Suprapubic skin (tissue), 4 donors: ENCODE results near the gene AWAT2. TPM values are rescaled to one million over a fixed set of nuclear protein-coding genes. Genes with fewer than 3 reads are reported as not detected.

Experiments
- DNase-seq, 2 donors: peaks; one replicate each; pipeline ENCODE4 v3.0.0-alpha.2; 2019; ENCODE audit warnings: low spot score in 2 of 2
- H3K27ac ChIP-seq: fragments of 200-600 bp; sonication (generic); one replicate; pipeline ENCODE4 v1.5.1; 2019
- H3K27me3 ChIP-seq: fragments of 200-600 bp; sonication (generic); one replicate; pipeline ENCODE4 v1.5.1; 2019
- H3K36me3 ChIP-seq: fragments of 200-600 bp; sonication (generic); one replicate; pipeline ENCODE4 v1.5.1; 2019
- H3K4me1 ChIP-seq: fragments of 200-600 bp; sonication (generic); one replicate; pipeline ENCODE4 v1.5.1; 2019
- H3K4me3 ChIP-seq: fragments of 200-600 bp; sonication (generic); one replicate; pipeline ENCODE4 v1.5.1; 2019; ENCODE audit warnings: mild to moderate bottlenecking
- H3K9me3 ChIP-seq: fragments of 200-600 bp; sonication (generic); one replicate; pipeline ENCODE4 v1.5.1; 2019
- EP300 ChIP-seq: sonication (generic); formaldehyde crosslinking; IDR thresholded peaks from one replicate; pipeline ENCODE4 v1.6.1; 2017; ENCODE audit warnings: antibody characterized with exemption
- POLR2A ChIP-seq, 2 donors: fragments of 450-650 bp; IDR thresholded peaks; one replicate each; pipeline ENCODE4 v1.6.1; 2017; ENCODE audit warnings: antibody characterized with exemption in 2 of 2, mild to moderate bottlenecking in 2 of 2, moderate library complexity in 2 of 2
- POLR2AphosphoS5 ChIP-seq, 3 donors: sonication (generic); formaldehyde crosslinking; IDR thresholded peaks; one replicate each; pipeline ENCODE4 v1.6.1; 2017; ENCODE audit warnings: antibody characterized with exemption in 3 of 3
- WGBS: methylation state at CpG from one replicate; pipeline ENCODE4 v1.1.5; 2018; 5-methylcytosine and 5-hydroxymethylcytosine counted together
- total RNA-seq, 4 donors: library from RNA; depleted of rRNA; stranded (reverse); fragments of >200 nt; gene quantifications; one replicate each; pipeline ENCODE4 v1.1.0, GENCODE V29; 2016
- TF ChIP-seq, protein P1 (sequence below), 2 donors: fragments of 200-600 bp in 1 of 2; fragments of 450-650 bp in 1 of 2; sonication (generic) in 1 of 2; IDR thresholded peaks; one replicate each; pipeline ENCODE4 v1.5.1; 2016 to 2019; ENCODE audit warnings: antibody characterized with exemption in 2 of 2, mild to moderate bottlenecking in 1 of 2, moderate library complexity in 1 of 2

Gene AWAT2
- total RNA-seq, 4 donors from 2014 or later, result 4.7 to 23.0 (median 12.4) TPM

DNA sequence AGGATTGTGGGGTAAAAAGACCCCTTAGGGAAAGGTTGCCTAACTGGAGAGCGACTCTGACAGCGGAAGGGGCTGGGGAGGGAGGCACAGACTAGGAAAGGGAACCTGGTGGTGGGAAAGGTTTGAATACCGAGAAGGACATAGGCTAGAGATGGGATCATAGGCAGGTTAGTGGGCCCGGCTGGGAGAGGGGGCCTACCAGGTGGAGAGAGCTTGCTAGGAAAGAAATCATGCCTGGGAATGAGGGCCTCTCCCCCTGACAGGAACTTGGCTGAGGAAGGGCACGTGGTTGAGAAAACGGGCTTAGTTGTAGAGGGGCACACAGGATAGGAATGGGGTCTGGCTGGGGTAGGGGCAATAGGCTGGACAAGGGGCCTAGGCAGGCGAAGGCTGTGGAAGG lies 16.9 kb upstream of the AWAT2 start:
- WGBS, result 80% methylated on average over 7 of the region's 7 CpGs
- DNase-seq, result no peak
- H3K9me3 ChIP-seq, result no peaks in the 10 kb centered on the region
- TF ChIP-seq POLR2A (IDR thresholded peaks at IDR 0.05), result no peak
- no peak for TF ChIP-seq EP300
- TF ChIP-seq POLR2AphosphoS5 (IDR thresholded peaks at IDR 0.05), result no peak
- TF ChIP-seq, protein P1, sequence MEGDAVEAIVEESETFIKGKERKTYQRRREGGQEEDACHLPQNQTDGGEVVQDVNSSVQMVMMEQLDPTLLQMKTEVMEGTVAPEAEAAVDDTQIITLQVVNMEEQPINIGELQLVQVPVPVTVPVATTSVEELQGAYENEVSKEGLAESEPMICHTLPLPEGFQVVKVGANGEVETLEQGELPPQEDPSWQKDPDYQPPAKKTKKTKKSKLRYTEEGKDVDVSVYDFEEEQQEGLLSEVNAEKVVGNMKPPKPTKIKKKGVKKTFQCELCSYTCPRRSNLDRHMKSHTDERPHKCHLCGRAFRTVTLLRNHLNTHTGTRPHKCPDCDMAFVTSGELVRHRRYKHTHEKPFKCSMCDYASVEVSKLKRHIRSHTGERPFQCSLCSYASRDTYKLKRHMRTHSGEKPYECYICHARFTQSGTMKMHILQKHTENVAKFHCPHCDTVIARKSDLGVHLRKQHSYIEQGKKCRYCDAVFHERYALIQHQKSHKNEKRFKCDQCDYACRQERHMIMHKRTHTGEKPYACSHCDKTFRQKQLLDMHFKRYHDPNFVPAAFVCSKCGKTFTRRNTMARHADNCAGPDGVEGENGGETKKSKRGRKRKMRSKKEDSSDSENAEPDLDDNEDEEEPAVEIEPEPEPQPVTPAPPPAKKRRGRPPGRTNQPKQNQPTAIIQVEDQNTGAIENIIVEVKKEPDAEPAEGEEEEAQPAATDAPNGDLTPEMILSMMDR (IDR thresholded peaks at IDR 0.05), result no peak
- no peak overlapping the region for H3K4me3 ChIP-seq
- no peak overlapping the region for H3K27ac ChIP-seq
- H3K27me3 ChIP-seq, result no peaks in the 10 kb centered on the region
- no peaks in the 10 kb centered on the region for H3K4me1 ChIP-seq
- H3K36me3 ChIP-seq, result no peaks in the 10 kb centered on the region

DNA sequence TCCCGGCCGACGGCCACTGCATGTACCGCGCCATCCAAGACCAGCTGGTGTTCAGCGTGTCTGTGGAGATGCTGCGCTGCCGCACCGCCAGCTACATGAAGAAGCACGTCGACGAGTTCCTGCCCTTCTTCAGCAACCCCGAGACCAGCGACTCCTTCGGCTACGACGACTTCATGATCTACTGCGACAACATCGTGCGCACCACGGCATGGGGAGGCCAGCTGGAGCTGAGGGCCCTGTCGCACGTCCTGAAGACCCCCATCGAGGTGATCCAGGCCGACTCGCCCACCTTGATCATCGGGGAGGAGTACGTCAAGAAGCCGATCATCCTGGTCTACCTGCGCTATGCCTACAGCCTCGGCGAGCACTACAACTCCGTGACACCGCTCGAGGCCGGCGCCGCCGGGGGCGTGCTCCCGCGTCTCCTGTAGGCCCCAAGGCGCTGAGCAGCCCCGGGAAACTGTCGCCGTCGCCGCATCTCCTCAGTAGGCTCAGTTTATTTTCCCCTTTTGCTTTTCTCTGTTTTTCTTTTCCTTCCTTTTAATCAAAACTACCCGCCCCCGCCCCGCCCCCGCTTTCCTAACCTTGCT lies 13.3 kb upstream of the AWAT2 start:
- Histone ChIP-seq H3K4me1 (no peaks in the 10 kb centered on the region), H3K36me3 (no peaks in the 10 kb centered on the region), H3K27me3 (no peaks in the 10 kb centered on the region), H3K9me3 (no peaks in the 10 kb centered on the region), H3K27ac (no peak overlapping the region), H3K4me3 (no peak overlapping the region)
- TF ChIP-seq POLR2A (IDR thresholded peaks at IDR 0.05) (no peak), POLR2AphosphoS5 (IDR thresholded peaks at IDR 0.05) (no peak), EP300 (no peak)
- TF ChIP-seq, protein P1 (IDR thresholded peaks at IDR 0.05), result no peak
- no peak for DNase-seq
- whole genome bisulfite sequencing, result 85% methylated on average over 51 of the region's 52 CpGs

GRCh38 chrX:70062076-70062475 lies 12.3 kb upstream of the AWAT2 start, which contains the start of gene OTUD6A:
OTUD6A (plus strand) TSS chrX:70062457; CDS start chrX:70062525, 68 bp downstream.
- Histone ChIP-seq H3K9me3 (no peaks in the 10 kb centered on the region), H3K27ac (no peak within 1 kb of the TSS), H3K4me1 (no peaks in the 10 kb centered on the region), H3K36me3 (no peaks in the 10 kb centered on the region), H3K27me3 (no peaks in the 10 kb centered on the region), H3K4me3 (no peak within 1 kb of the TSS)
- DNase-seq, result no peak
- no peak for TF ChIP-seq POLR2A (IDR thresholded peaks at IDR 0.05)
- no peak for TF ChIP-seq EP300
- TF ChIP-seq POLR2AphosphoS5 (IDR thresholded peaks at IDR 0.05), result no peak
- TF ChIP-seq, protein P1 (IDR thresholded peaks at IDR 0.05), result no peak
- WGBS, result 90% methylated on average over 14 of the region's 14 CpGs

DNA sequence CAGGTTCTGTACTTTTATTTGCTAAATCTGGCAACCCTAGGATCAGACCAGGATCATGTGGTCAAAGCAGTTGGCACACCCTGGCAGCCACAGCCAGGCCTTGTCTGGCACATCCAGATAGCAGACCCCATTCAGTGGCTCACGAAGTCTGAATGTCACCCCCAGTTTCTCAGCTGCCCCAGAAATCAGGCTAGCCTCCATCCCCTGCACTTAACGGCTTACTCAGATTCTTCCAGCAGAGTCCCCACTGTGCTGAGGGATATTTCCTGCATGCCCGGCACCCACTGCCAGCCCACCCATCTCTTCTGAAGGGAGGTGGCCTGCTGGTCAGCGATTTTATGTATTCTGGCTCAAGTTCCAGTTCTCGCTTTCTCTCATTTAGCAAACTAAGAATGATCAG lies 4.7 kb upstream of the AWAT2 start:
- H3K27ac ChIP-seq, result no peak overlapping the region
- H3K9me3 ChIP-seq, result no peaks in the 10 kb centered on the region
- no peak for DNase-seq
- H3K4me1 ChIP-seq, result no peaks in the 10 kb centered on the region
- no peak overlapping the region for H3K4me3 ChIP-seq
- no peak for TF ChIP-seq POLR2AphosphoS5 (IDR thresholded peaks at IDR 0.05)
- TF ChIP-seq EP300, result no peak
- TF ChIP-seq, protein P1 (IDR thresholded peaks at IDR 0.05), result no peak
- TF ChIP-seq POLR2A (IDR thresholded peaks at IDR 0.05), result no peak
- H3K36me3 ChIP-seq, result no peaks in the 10 kb centered on the region
- WGBS, result 75% methylated on average over 5 of the region's 5 CpGs
- no peaks in the 10 kb centered on the region for H3K27me3 ChIP-seq

DNA sequence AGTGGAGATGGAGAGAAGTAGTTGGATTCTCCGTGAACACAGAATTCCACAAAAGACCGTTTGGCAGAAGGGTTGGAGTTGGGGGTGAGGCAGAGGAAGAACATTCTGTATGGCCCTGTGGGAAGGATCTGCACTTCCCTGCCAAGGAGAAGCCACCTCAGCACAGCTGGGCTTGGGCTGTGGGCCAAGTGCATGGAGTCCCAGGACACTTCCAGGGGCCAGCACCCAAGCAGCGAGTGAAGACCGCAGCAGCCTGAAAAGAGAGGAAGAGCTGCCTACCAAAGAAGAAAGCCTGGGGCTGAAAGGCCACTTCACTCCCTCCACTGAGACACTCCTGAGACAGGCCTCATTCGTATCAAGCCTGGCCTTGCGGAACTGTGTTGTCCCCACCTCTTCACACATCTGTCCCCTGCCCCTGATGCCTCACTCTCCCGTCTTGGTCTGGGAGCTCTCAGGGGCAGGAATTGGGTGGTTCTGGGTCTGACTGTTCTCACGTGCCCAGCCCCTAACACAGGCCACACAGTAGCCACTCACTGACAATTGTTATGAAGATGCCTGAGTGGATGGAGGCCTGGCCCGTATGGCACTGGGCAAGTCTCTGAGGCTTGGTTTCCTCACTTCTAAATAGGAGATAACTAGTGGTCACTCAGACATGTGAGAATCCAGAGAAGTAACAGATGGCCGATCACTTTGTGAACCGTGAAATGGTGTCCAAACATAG lies 3.3 kb upstream of the AWAT2 start:
- Histone ChIP-seq H3K27me3 (no peaks in the 10 kb centered on the region), H3K36me3 (no peaks in the 10 kb centered on the region), H3K4me1 (no peaks in the 10 kb centered on the region), H3K9me3 (no peaks in the 10 kb centered on the region), H3K4me3 (no peak overlapping the region), H3K27ac (no peak overlapping the region)
- DNase-seq, result no peak
- TF ChIP-seq POLR2AphosphoS5 (IDR thresholded peaks at IDR 0.05) (no peak), EP300 (no peak), POLR2A (IDR thresholded peaks at IDR 0.05) (no peak)
- TF ChIP-seq, protein P1 (IDR thresholded peaks at IDR 0.05), result no peak
- WGBS, result 84% methylated on average over 8 of the region's 11 CpGs
